ENCODE measurements around the gene RRP15.

RRP15 gene

DNA sequence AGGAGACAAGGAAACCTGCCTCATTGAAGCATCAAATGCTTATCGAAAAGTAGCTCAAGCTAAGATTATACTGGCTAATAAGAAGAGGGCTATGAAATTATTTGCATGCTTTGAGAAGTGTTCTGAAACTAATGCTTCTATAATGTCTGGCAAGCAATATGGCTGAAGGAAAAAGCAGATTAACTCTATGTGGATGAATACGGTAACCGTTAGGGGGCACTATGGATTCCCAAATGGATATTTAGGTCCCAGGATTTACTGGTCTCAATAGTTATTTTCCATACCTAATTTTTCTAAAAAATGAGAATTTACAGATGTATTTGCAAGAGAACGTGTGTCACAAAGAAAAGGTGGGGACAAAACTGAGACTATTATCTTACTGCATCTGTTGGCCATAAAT, 34.6 kb upstream of the RRP15 start:
- no peak for TF ChIP-seq TAF1 (IDR thresholded peaks at IDR 0.05; ENCODE audit: borderline replicate concordance, insufficient read depth, low read length)
- TF ChIP-seq FOXP2 (optimal IDR thresholded peaks at IDR 0.05; ENCODE audit: borderline replicate concordance, extremely low read depth, extremely low read length, insufficient read depth): no peak
- TF ChIP-seq SIN3A (IDR thresholded peaks at IDR 0.05; ENCODE audit: borderline replicate concordance, insufficient read depth, low read length): no peak
- no peak for TF ChIP-seq POLR2AphosphoS5 (IDR thresholded peaks at IDR 0.05; ENCODE audit: low read depth, low read length)
- TF ChIP-seq, protein P1, sequence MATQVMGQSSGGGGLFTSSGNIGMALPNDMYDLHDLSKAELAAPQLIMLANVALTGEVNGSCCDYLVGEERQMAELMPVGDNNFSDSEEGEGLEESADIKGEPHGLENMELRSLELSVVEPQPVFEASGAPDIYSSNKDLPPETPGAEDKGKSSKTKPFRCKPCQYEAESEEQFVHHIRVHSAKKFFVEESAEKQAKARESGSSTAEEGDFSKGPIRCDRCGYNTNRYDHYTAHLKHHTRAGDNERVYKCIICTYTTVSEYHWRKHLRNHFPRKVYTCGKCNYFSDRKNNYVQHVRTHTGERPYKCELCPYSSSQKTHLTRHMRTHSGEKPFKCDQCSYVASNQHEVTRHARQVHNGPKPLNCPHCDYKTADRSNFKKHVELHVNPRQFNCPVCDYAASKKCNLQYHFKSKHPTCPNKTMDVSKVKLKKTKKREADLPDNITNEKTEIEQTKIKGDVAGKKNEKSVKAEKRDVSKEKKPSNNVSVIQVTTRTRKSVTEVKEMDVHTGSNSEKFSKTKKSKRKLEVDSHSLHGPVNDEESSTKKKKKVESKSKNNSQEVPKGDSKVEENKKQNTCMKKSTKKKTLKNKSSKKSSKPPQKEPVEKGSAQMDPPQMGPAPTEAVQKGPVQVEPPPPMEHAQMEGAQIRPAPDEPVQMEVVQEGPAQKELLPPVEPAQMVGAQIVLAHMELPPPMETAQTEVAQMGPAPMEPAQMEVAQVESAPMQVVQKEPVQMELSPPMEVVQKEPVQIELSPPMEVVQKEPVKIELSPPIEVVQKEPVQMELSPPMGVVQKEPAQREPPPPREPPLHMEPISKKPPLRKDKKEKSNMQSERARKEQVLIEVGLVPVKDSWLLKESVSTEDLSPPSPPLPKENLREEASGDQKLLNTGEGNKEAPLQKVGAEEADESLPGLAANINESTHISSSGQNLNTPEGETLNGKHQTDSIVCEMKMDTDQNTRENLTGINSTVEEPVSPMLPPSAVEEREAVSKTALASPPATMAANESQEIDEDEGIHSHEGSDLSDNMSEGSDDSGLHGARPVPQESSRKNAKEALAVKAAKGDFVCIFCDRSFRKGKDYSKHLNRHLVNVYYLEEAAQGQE (IDR thresholded peaks at IDR 0.05; ENCODE audit: insufficient read depth in 1 of 2, low read depth in 2 of 2, low read length in 2 of 2): no peak

DNA sequence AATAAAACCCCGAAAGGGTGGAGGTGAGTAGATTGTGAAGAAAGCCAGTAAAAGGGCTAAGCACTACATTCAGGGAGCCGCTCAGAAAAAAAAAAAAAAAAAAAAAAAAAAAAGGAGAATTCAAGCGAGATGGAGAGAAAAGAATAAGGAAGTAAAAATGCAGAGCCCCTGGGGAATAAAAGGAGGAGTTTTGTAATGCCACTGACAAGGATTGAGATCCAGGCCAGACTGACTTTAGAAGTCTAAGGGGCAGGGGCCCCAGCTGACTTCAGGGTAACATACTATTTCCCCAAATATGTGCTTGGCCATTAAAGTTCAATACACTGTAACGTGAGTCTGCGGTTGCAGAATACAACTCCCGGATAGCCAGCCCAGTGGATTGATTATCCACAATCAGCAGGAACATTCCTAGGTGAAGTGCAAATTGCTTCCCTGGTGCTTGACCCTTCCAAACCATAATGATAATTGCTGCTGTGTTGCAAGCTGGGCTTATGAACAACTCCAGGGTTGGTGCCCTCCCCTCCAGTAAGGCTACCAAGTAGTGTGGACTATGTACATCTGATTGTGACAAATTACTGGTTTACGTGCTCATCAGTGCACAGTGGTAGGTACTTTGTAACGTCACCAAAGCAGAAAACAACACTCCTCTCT, 30.7 kb upstream of the RRP15 start:
- TF ChIP-seq TAF1 (IDR thresholded peaks at IDR 0.05; ENCODE audit: borderline replicate concordance, insufficient read depth, low read length): no peak
- no peak for TF ChIP-seq SIN3A (IDR thresholded peaks at IDR 0.05; ENCODE audit: borderline replicate concordance, insufficient read depth, low read length)
- no peak for TF ChIP-seq POLR2AphosphoS5 (IDR thresholded peaks at IDR 0.05; ENCODE audit: low read depth, low read length)
- no peak for TF ChIP-seq FOXP2 (optimal IDR thresholded peaks at IDR 0.05; ENCODE audit: borderline replicate concordance, extremely low read depth, extremely low read length, insufficient read depth)
- TF ChIP-seq, protein P1 (IDR thresholded peaks at IDR 0.05; ENCODE audit: insufficient read depth in 1 of 2, low read depth in 2 of 2, low read length in 2 of 2): no peak

DNA sequence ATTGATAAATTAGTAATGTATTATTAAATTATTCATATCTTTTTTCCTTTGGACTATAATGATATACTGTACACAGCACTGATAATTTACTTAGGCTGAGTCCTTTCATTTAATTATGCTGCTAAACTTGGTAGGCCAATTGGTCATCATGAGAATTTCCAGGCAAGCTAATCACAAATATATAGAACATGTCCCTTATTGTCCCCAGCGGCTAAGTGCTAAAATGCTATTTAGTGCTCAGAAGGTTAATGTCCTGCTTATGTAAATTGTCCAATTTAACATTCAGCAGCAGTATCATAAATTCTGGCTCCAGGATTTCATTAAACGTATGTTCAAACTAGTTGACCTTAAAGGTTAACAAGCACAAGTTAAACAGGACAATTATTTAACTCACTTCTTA, 30.0 kb upstream of the RRP15 start:
- TF ChIP-seq, protein P1 (IDR thresholded peaks at IDR 0.05; ENCODE audit: insufficient read depth in 1 of 2, low read depth in 2 of 2, low read length in 2 of 2): no peak
- TF ChIP-seq FOXP2 (optimal IDR thresholded peaks at IDR 0.05; ENCODE audit: borderline replicate concordance, extremely low read depth, extremely low read length, insufficient read depth): no peak
- no peak for TF ChIP-seq SIN3A (IDR thresholded peaks at IDR 0.05; ENCODE audit: borderline replicate concordance, insufficient read depth, low read length)
- no peak for TF ChIP-seq POLR2AphosphoS5 (IDR thresholded peaks at IDR 0.05; ENCODE audit: low read depth, low read length)
- TF ChIP-seq TAF1 (IDR thresholded peaks at IDR 0.05; ENCODE audit: borderline replicate concordance, insufficient read depth, low read length): no peak

DNA sequence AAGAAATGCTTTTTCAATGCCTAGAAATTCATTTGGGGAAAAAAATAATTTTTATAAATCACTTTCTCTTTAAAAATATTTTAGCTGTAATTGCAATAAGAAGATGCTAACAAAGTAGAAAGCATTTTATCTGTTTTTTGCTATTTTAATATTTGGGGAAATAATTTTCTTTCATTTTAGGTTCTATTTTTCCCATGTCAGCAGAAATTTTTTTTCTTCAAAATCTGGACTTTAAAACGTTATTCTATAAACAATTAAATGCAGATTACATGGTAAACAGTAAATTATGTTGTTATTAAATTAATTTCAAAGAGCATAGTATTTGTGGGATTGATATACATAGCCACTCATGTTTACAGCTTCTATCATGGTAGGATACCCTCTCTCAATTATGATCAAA, 27.7 kb upstream of the RRP15 start:
- TF ChIP-seq FOXP2 (optimal IDR thresholded peaks at IDR 0.05; ENCODE audit: borderline replicate concordance, extremely low read depth, extremely low read length, insufficient read depth): no peak
- TF ChIP-seq POLR2AphosphoS5 (IDR thresholded peaks at IDR 0.05; ENCODE audit: low read depth, low read length): no peak
- TF ChIP-seq SIN3A (IDR thresholded peaks at IDR 0.05; ENCODE audit: borderline replicate concordance, insufficient read depth, low read length): no peak
- TF ChIP-seq TAF1 (IDR thresholded peaks at IDR 0.05; ENCODE audit: borderline replicate concordance, insufficient read depth, low read length): no peak
- TF ChIP-seq, protein P1 (IDR thresholded peaks at IDR 0.05; ENCODE audit: insufficient read depth in 1 of 2, low read depth in 2 of 2, low read length in 2 of 2): no peak

Data from PFSK-1 (cell line).